Body of pancreas (tissue), 4 donors: Measurements from ENCODE around the gene CMTM4.

ENCODE experiments used
- POLR2A ChIP-seq, 3 donors: fragments of 450-650 bp; IDR thresholded peaks; one replicate each; pipeline ENCODE4 v1.6.1; 2016; ENCODE audit warnings: antibody characterized with exemption in 3 of 3, mild to moderate bottlenecking in 2 of 3
- TF ChIP-seq, protein P1 (sequence below), 7 experiments: fragments of 450-650 bp in 4 of 7; fragments of 200-600 bp in 3 of 7; sonication (generic) in 3 of 7; IDR thresholded peaks; one replicate each; pipeline ENCODE4 v1.5.1; 2016 to 2019; ENCODE audit warnings: antibody characterized with exemption in 7 of 7

DNA sequence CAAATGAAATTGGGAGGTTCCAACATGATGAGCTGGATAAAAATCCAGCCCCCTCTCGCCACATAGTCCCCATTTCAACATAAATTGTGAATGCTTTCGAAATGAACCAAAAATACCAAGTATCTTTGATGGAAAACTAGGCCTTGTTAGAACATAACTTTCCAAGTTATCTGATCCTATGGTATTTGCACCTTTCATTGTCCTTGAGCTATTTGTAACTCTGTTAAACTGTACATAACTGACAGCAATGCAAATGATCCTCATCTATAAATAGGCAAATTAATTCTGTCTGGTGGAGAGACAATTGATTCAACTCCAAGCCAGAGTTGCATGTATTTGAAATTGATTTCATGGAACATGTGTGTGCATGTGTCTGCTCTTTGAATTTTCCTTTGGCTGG lies 18.2 kb downstream of the CMTM4 start:
- TF ChIP-seq POLR2A (IDR thresholded peaks at IDR 0.05): no peak
- TF ChIP-seq, protein P1, sequence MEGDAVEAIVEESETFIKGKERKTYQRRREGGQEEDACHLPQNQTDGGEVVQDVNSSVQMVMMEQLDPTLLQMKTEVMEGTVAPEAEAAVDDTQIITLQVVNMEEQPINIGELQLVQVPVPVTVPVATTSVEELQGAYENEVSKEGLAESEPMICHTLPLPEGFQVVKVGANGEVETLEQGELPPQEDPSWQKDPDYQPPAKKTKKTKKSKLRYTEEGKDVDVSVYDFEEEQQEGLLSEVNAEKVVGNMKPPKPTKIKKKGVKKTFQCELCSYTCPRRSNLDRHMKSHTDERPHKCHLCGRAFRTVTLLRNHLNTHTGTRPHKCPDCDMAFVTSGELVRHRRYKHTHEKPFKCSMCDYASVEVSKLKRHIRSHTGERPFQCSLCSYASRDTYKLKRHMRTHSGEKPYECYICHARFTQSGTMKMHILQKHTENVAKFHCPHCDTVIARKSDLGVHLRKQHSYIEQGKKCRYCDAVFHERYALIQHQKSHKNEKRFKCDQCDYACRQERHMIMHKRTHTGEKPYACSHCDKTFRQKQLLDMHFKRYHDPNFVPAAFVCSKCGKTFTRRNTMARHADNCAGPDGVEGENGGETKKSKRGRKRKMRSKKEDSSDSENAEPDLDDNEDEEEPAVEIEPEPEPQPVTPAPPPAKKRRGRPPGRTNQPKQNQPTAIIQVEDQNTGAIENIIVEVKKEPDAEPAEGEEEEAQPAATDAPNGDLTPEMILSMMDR (IDR thresholded peaks at IDR 0.05): no peak
